Activated naive CD4-positive, alpha-beta T cell treated with anti-CD3 and anti-CD28 coated beads for 36 hours (primary cell): ENCODE data around the gene LAMA3. TPM values are rescaled to one million over a fixed set of nuclear protein-coding genes. Genes with fewer than 3 reads are reported as not detected.

Experiments used
- CTCF ChIA-PET: fragments of 350-600 bp; sonication (Branson Sonifier 250); formaldehyde crosslinking; loops from one replicate; lab custom pipeline; 2021; ENCODE audit warnings: antibody characterized with exemption; lab: Charles Lee
- DNase-seq: peaks from one replicate; pipeline ENCODE4 v3.0.0-alpha.2; 2020
- H3K27ac Mint-ChIP-seq: one replicate; pipeline ENCODE4 v1.8.0; 2021; ENCODE audit warnings: mild to moderate bottlenecking, mixed read lengths
- H3K27me3 Mint-ChIP-seq: one replicate; pipeline ENCODE4 v1.8.0; 2021; ENCODE audit warnings: low read depth, mixed read lengths
- H3K36me3 Mint-ChIP-seq: one replicate; pipeline ENCODE4 v1.8.0; 2021; ENCODE audit warnings: low read depth, mixed read lengths
- H3K4me1 Mint-ChIP-seq: one replicate; pipeline ENCODE4 v1.8.0; 2021; ENCODE audit warnings: low read depth, mixed read lengths
- H3K4me3 Mint-ChIP-seq: one replicate; pipeline ENCODE4 v1.8.0; 2021; ENCODE audit warnings: mild to moderate bottlenecking, moderate library complexity, mixed read lengths
- H3K9me3 Mint-ChIP-seq: one replicate; pipeline ENCODE4 v1.8.0; 2021; ENCODE audit warnings: mixed read lengths
- intact Hi-C: fragments of 100-400 bp; cut with micrococcal nuclease; formaldehyde crosslinking; loops from one replicate; pipeline ENCODE4 v1.15.1; 2023
- total RNA-seq, 2 experiments: library from RNA; stranded (reverse); gene quantifications; one replicate each; pipeline ENCODE4 v1.2.3, GENCODE V29; 2021

The LAMA3 gene
- total RNA-seq, 2 experiments from 2014 or later, result 0.05 to 0.10 TPM

GRCh38 chr18:23694637-23695430, 5.6 kb downstream of the LAMA3 start:
- no peak overlapping the region for H3K27ac Mint-ChIP-seq
- H3K27me3 Mint-ChIP-seq, result peaks cover 5% of the 10 kb centered on the region
- no peaks in the 10 kb centered on the region for H3K9me3 Mint-ChIP-seq

GRCh38 chr18:23701017-23701416, 11.8 kb downstream of the LAMA3 start:
- Mint-ChIP-seq H3K4me1 (no peaks in the 10 kb centered on the region), H3K4me3 (no peak overlapping the region), H3K9me3 (no peaks in the 10 kb centered on the region), H3K27me3 (peaks cover 8% of the 10 kb centered on the region), H3K27ac (no peak overlapping the region), H3K36me3 (no peaks in the 10 kb centered on the region)
- CTCF ChIA-PET, result interaction anchor here (5.0 kb wide), 1 partner anchor 76 kb away, joined by 60 read pairs; no protein-coding TSS in a partner anchor
- intact Hi-C loops, result loop anchor here (5.0 kb wide), 2 partner anchors 184 to 216 kb away; no protein-coding TSS in a partner anchor
- DNase-seq, result no peak

More at GRCh38 chr18:23694637-23695430, 5.6 kb downstream of the LAMA3 start:
- Mint-ChIP-seq H3K36me3 (no peaks in the 10 kb centered on the region), H3K4me3 (no peak overlapping the region), H3K4me1 (no peaks in the 10 kb centered on the region)
- DNase-seq, result no peak
- intact Hi-C loops, result no loop called here
- CTCF ChIA-PET, result interaction anchor here (0.5 to 1.2 kb wide), 3 partner anchors 8 to 658 kb away, joined by 3 to 5 read pairs (median 4); no protein-coding TSS in a partner anchor

GRCh38 chr18:23701544-23702064, 12.4 kb downstream of the LAMA3 start:
- Mint-ChIP-seq H3K27me3 (peaks cover 8% of the 10 kb centered on the region), H3K4me3 (no peak overlapping the region), H3K9me3 (no peaks in the 10 kb centered on the region), H3K4me1 (no peaks in the 10 kb centered on the region), H3K36me3 (no peaks in the 10 kb centered on the region), H3K27ac (no peak overlapping the region)
- CTCF ChIA-PET, result interaction anchor here (1.0 to 5.0 kb wide), 3 partner anchors 18 to 185 kb away, joined by 3 to 60 read pairs (median 7); no protein-coding TSS in a partner anchor
- no peak for DNase-seq
- intact Hi-C loops, result loop anchor here (2.0 to 5.0 kb wide), 4 partner anchors 111 to 216 kb away; no protein-coding TSS in a partner anchor

GRCh38 chr18:23702606-23703005, 13.4 kb downstream of the LAMA3 start:
- peaks cover 8% of the 10 kb centered on the region for H3K27me3 Mint-ChIP-seq
- no peak for DNase-seq
- H3K4me1 Mint-ChIP-seq, result no peaks in the 10 kb centered on the region
- intact Hi-C loops, result loop anchor here (1.0 to 5.0 kb wide), 6 partner anchors 80 to 215 kb away; partner anchors contain the start of gene NPC1
- CTCF ChIA-PET, result interaction anchor here (0.5 to 5.0 kb wide), 24 partner anchors 8 to 413 kb away, joined by 3 to 60 read pairs (median 4); no protein-coding TSS in a partner anchor
- no peak overlapping the region for H3K4me3 Mint-ChIP-seq
- no peak overlapping the region for H3K27ac Mint-ChIP-seq
- no peaks in the 10 kb centered on the region for H3K36me3 Mint-ChIP-seq
- peaks cover 4% of the 10 kb centered on the region for H3K9me3 Mint-ChIP-seq

GRCh38 chr18:23703057-23703986, 14.1 kb downstream of the LAMA3 start:
- H3K4me3 Mint-ChIP-seq, result no peak overlapping the region
- H3K27ac Mint-ChIP-seq, result no peak overlapping the region
- H3K36me3 Mint-ChIP-seq, result no peaks in the 10 kb centered on the region
- H3K9me3 Mint-ChIP-seq, result peaks cover 8% of the 10 kb centered on the region
- CTCF ChIA-PET, result interaction anchor here (0.5 to 5.0 kb wide), 32 partner anchors 9 to 413 kb away, joined by 3 to 60 read pairs (median 4); no protein-coding TSS in a partner anchor
- intact Hi-C loops, result loop anchor here (1.0 to 5.0 kb wide), 6 partner anchors 81 to 214 kb away; partner anchors contain the start of gene NPC1
- H3K4me1 Mint-ChIP-seq, result no peaks in the 10 kb centered on the region
- H3K27me3 Mint-ChIP-seq, result peaks cover 8% of the 10 kb centered on the region
- DNase-seq, result peak; percentile 26

- Mint-ChIP-seq H3K27me3 (peaks cover 8% of the 10 kb centered on the region), H3K36me3 (no peaks in the 10 kb centered on the region), H3K4me3 (no peak overlapping the region), H3K9me3 (peaks cover 8% of the 10 kb centered on the region), H3K27ac (no peak overlapping the region), H3K4me1 (no peaks in the 10 kb centered on the region)
- intact Hi-C loops, result loop anchor here (1.0 to 5.0 kb wide), 6 partner anchors 82 to 213 kb away; partner anchors contain the start of gene NPC1
- CTCF ChIA-PET, result interaction anchor here (0.9 to 5.0 kb wide), 11 partner anchors 9 to 286 kb away, joined by 3 to 60 read pairs (median 4); no protein-coding TSS in a partner anchor
- DNase-seq, result no peak
These were observed 14.7 kb downstream of the LAMA3 start for GRCh38 chr18:23703987-23704384.

GRCh38 chr18:23704806-23705205, 15.6 kb downstream of the LAMA3 start:
- peaks cover 8% of the 10 kb centered on the region for H3K9me3 Mint-ChIP-seq
- CTCF ChIA-PET, result interaction anchor here (0.6 to 5.0 kb wide), 5 partner anchors 15 to 206 kb away, joined by 3 to 60 read pairs (median 7); partner anchors contain the start of gene LAMA3
- peaks cover 8% of the 10 kb centered on the region for H3K27me3 Mint-ChIP-seq
- no peak overlapping the region for H3K27ac Mint-ChIP-seq
- no peaks in the 10 kb centered on the region for H3K36me3 Mint-ChIP-seq
- DNase-seq, result no peak
- no peaks in the 10 kb centered on the region for H3K4me1 Mint-ChIP-seq
- H3K4me3 Mint-ChIP-seq, result no peak overlapping the region
- intact Hi-C loops, result loop anchor here (5.0 kb wide), 2 partner anchors 188 to 212 kb away; no protein-coding TSS in a partner anchor

- H3K36me3 Mint-ChIP-seq, result no peaks in the 10 kb centered on the region
- H3K4me1 Mint-ChIP-seq, result no peaks in the 10 kb centered on the region
- no peak for DNase-seq
- CTCF ChIA-PET, result no interaction called here
- peaks cover 3% of the 10 kb centered on the region for H3K27me3 Mint-ChIP-seq
- no peak overlapping the region for H3K4me3 Mint-ChIP-seq
- no peak overlapping the region for H3K27ac Mint-ChIP-seq
- peaks cover 8% of the 10 kb centered on the region for H3K9me3 Mint-ChIP-seq
- intact Hi-C loops, result no loop called here
These were observed 17.9 kb downstream of the LAMA3 start for GRCh38 chr18:23706971-23707640.

GRCh38 chr18:23710068-23710527, 20.8 kb downstream of the LAMA3 start:
- CTCF ChIA-PET, result interaction anchor here (0.6 kb wide), 1 partner anchor 343 kb away, joined by 3 read pairs; no protein-coding TSS in a partner anchor
- H3K4me1 Mint-ChIP-seq, result peaks cover 10% of the 10 kb centered on the region
- H3K27me3 Mint-ChIP-seq, result no peaks in the 10 kb centered on the region
- peaks cover 8% of the 10 kb centered on the region for H3K9me3 Mint-ChIP-seq
- DNase-seq, result no peak
- H3K4me3 Mint-ChIP-seq, result no peak overlapping the region
- intact Hi-C loops, result no loop called here
- H3K36me3 Mint-ChIP-seq, result no peaks in the 10 kb centered on the region
- H3K27ac Mint-ChIP-seq, result no peak overlapping the region

- no peak overlapping the region for H3K4me3 Mint-ChIP-seq
These were observed 21.7 kb downstream of the LAMA3 start for GRCh38 chr18:23710946-23711345.

GRCh38 chr18:23711426-23711825, 22.2 kb downstream of the LAMA3 start:
- H3K9me3 Mint-ChIP-seq, result peaks cover 8% of the 10 kb centered on the region
- intact Hi-C loops, result no loop called here
- CTCF ChIA-PET, result interaction anchor here (2.8 kb wide), 1 partner anchor 8 kb away, joined by 8 read pairs; no protein-coding TSS in a partner anchor
- no peak for DNase-seq
- H3K36me3 Mint-ChIP-seq, result no peaks in the 10 kb centered on the region
- peaks cover 10% of the 10 kb centered on the region for H3K4me1 Mint-ChIP-seq
- no peaks in the 10 kb centered on the region for H3K27me3 Mint-ChIP-seq
- no peak overlapping the region for H3K4me3 Mint-ChIP-seq
- no peak overlapping the region for H3K27ac Mint-ChIP-seq

More at GRCh38 chr18:23710946-23711345, 21.7 kb downstream of the LAMA3 start:
- no peak for DNase-seq
- intact Hi-C loops, result no loop called here
- H3K27ac Mint-ChIP-seq, result no peak overlapping the region
- peaks cover 8% of the 10 kb centered on the region for H3K9me3 Mint-ChIP-seq
- no peaks in the 10 kb centered on the region for H3K36me3 Mint-ChIP-seq
- no peaks in the 10 kb centered on the region for H3K27me3 Mint-ChIP-seq
- peaks cover 10% of the 10 kb centered on the region for H3K4me1 Mint-ChIP-seq
- CTCF ChIA-PET, result interaction anchor here (0.6 kb wide), 1 partner anchor 342 kb away, joined by 3 read pairs; no protein-coding TSS in a partner anchor
